CD14-positive monocyte (primary cell): Measurements from ENCODE around the gene KLHL14. TPM values are rescaled to one million over a fixed set of nuclear protein-coding genes. Genes with fewer than 3 reads are reported as not detected.
A peak's percentile ranks its signal among the peaks of the same experiment; 100 is the strongest.

Experiments used
- DNase-seq, 3 donors: peaks; one replicate each; pipeline ENCODE4 v3.0.0-alpha.2; 2011 to 2022
- H2AFZ ChIP-seq: 2 replicates; pipeline ENCODE4 v1.6.0; 2012; ENCODE audit warnings: mild to moderate bottlenecking, low read depth, low read length, inconsistent platforms; ENCODE audit not compliant: insufficient read depth, poor library complexity, severe bottlenecking
- H3K27ac ChIP-seq, 2 donors: 1 replicate in 1 of 2; 2 replicates in 1 of 2; pipeline ENCODE4 v1.5.1; 2012 to 2013; ENCODE audit warnings: low read length in 2 of 2, control low read depth in 1 of 2, inconsistent platforms in 1 of 2, low read depth in 1 of 2, mild to moderate bottlenecking in 1 of 2
- H3K27me3 ChIP-seq, 2 donors: one replicate each; pipeline versions ENCODE4 v1.6.0 to v1.6.1; 2011 to 2013; ENCODE audit warnings: low read length in 2 of 2; ENCODE audit not compliant: control insufficient read depth in 2 of 2, insufficient read depth in 2 of 2
- H3K36me3 ChIP-seq, 2 donors: replicated peaks in 1 of 2; 1 replicate in 1 of 2; 2 replicates in 1 of 2; pipeline versions ENCODE4 v1.5.1 to v1.6.1; 2012 to 2013; ENCODE audit warnings: low read length in 2 of 2, control low read depth in 1 of 2, inconsistent platforms in 1 of 2, mild to moderate bottlenecking in 1 of 2; ENCODE audit not compliant: insufficient read depth in 2 of 2, control insufficient read depth in 1 of 2
- H3K4me1 ChIP-seq, 2 donors: 1 replicate in 1 of 2; 2 replicates in 1 of 2; pipeline versions ENCODE4 v1.5.1 to v1.6.1; 2012 to 2013; ENCODE audit warnings: low read length in 2 of 2, control low read depth in 1 of 2, inconsistent platforms in 1 of 2, mild to moderate bottlenecking in 1 of 2, moderate library complexity in 1 of 2; ENCODE audit not compliant: insufficient read depth in 2 of 2, control insufficient read depth in 1 of 2
- H3K4me2 ChIP-seq: replicated peaks from 2 replicates; pipeline ENCODE3; 2012; ENCODE audit warnings: low read length, moderate library complexity, mild to moderate bottlenecking; ENCODE audit not compliant: poor library complexity, severe bottlenecking; ENCODE audit errors: extremely low read depth
- H3K4me3 ChIP-seq, 3 experiments: fragments of 200-600 bp in 1 of 3; sonication (generic) in 1 of 3; replicated peaks in 1 of 3; 1 replicate in 2 of 3; 2 replicates in 1 of 3; pipeline ENCODE4 v1.5.1; 2011 to 2013; ENCODE audit warnings: low read length in 3 of 3, mild to moderate bottlenecking in 3 of 3, control low read depth in 2 of 3, low read depth in 2 of 3, inconsistent platforms in 1 of 3, moderate library complexity in 1 of 3
- H3K79me2 ChIP-seq: 2 replicates; pipeline ENCODE4 v1.6.0; 2012; ENCODE audit warnings: mild to moderate bottlenecking, control low read depth, inconsistent platforms, low read length, moderate library complexity; ENCODE audit not compliant: insufficient read depth
- H3K9ac ChIP-seq: 2 replicates; pipeline ENCODE4 v1.6.0; 2017; ENCODE audit warnings: low read length, mild to moderate bottlenecking; ENCODE audit not compliant: insufficient read depth, poor library complexity, severe bottlenecking
- H3K9me3 ChIP-seq, 2 donors: replicated peaks in 1 of 2; 1 replicate in 1 of 2; 2 replicates in 1 of 2; pipeline versions ENCODE4 v1.5.1 to v1.6.1; 2012 to 2013; ENCODE audit warnings: low read length in 2 of 2, control low read depth in 1 of 2; ENCODE audit not compliant: control insufficient read depth in 1 of 2, insufficient read depth in 1 of 2
- H4K20me1 ChIP-seq: 2 replicates; pipeline ENCODE4 v1.6.0; 2012; ENCODE audit warnings: mild to moderate bottlenecking, low read length, control low read depth, moderate library complexity; ENCODE audit not compliant: insufficient read depth
- H3K27ac Mint-ChIP-seq, 7 donors: one replicate each; pipeline ENCODE4 v1.8.0; 2020; ENCODE audit warnings: mild to moderate bottlenecking in 7 of 7, mixed read lengths in 7 of 7, moderate library complexity in 6 of 7, inconsistent platforms in 2 of 7
- H3K27me3 Mint-ChIP-seq, 3 donors: one replicate each; pipeline ENCODE4 v1.8.0; 2021 to 2022; ENCODE audit warnings: low read depth in 3 of 3, mild to moderate bottlenecking in 3 of 3, mixed read lengths in 3 of 3, moderate library complexity in 3 of 3, inconsistent platforms in 1 of 3
- H3K36me3 Mint-ChIP-seq, 2 donors: one replicate each; pipeline ENCODE4 v1.8.0; 2020; ENCODE audit warnings: mixed read lengths in 2 of 2, inconsistent platforms in 1 of 2, mild to moderate bottlenecking in 1 of 2
- H3K4me1 Mint-ChIP-seq: one replicate; pipeline ENCODE4 v1.8.0; 2020; ENCODE audit warnings: mild to moderate bottlenecking, mixed read lengths
- H3K4me3 Mint-ChIP-seq, 2 donors: one replicate each; pipeline ENCODE4 v1.8.0; 2020; ENCODE audit warnings: mild to moderate bottlenecking in 2 of 2, mixed read lengths in 2 of 2, moderate library complexity in 1 of 2
- H3K9me3 Mint-ChIP-seq, 7 donors: one replicate each; pipeline ENCODE4 v1.8.0; 2020 to 2022; ENCODE audit warnings: mixed read lengths in 7 of 7, mild to moderate bottlenecking in 6 of 7, moderate library complexity in 6 of 7, inconsistent platforms in 2 of 7
- WGBS: methylation state at CpG from one replicate; pipeline ENCODE4 v1.1.5; 2013; ENCODE audit warnings: missing lambda C conversion rate; ENCODE audit not compliant: insufficient coverage; 5-methylcytosine and 5-hydroxymethylcytosine counted together
- intact Hi-C, 2 donors: fragments of 100-400 bp; cut with micrococcal nuclease; formaldehyde crosslinking; loops; one replicate each; pipeline versions ENCODE4 v1.15.0 to v1.15.1; 2023
- polyA plus RNA-seq, 3 donors: library from polyadenylated mRNA; depleted of rRNA in 1 of 3; unstranded in 2 of 3; stranded (reverse) in 1 of 3; fragments of 300-500 nt in 2 of 3; fragments of >200 nt in 1 of 3; fragmentation: Illumina TruSeq in 2 of 3; gene quantifications; 1 replicate in 2 of 3; 2 replicates in 1 of 3; pipeline ENCODE4 v1.2.3, GENCODE V29; 2012 to 2021
- TF ChIP-seq, protein P1 (sequence below): fragments of 200-600 bp; IDR thresholded peaks from one replicate; pipeline ENCODE4 v1.8.0; 2022; ENCODE audit warnings: antibody characterized with exemption, mild to moderate bottlenecking

KLHL14 gene
- polyA plus RNA-seq, 3 donors: 0.08 TPM; not detected in 2

DNA sequence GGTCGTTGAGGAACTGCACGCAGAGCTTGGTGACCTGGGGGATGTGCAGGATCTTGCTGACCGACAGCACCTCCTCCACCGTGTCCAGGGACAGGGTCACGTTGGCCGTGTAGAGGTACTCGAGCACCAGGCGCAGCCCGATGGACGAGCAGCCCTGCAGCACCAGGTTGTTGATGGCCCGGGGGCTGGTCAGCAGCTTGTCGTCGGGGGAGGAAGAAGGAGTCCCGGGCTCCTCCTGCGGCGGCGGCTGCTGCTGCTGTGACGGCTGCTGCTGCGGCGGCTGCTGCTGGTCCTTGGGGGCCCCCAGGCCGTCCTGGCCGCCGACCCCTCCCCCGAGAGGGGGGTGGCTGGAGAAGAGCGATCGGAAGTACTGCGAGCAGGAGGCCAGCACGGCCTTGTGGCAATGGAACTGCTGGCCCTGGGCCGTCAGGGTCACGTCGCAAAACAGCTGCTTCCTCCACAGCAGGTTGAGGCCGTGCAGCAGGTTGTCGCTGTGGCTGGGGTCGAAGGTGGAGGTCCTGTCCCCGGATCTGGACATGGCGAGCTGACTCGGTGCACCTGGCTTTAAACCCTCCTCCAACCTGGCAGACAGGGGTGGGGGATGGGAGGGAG, 2.7 kb downstream of the KLHL14 start:
- intact Hi-C loops: no loop called here
- Histone ChIP-seq H3K36me3 (no peaks in the 10 kb centered on the region), H2AFZ (no peak overlapping the region), H3K27me3 (peaks cover 45 to 74% of the 10 kb centered on the region in 2 donors), H3K27ac (no peak overlapping the region), H3K79me2 (no peaks in the 10 kb centered on the region), H3K9me3 (peaks cover 0 to 8% of the 10 kb centered on the region in 2 donors), H3K4me3 (no peak overlapping the region), H3K9ac (no peak overlapping the region), H3K4me1 (no peaks in the 10 kb centered on the region), H3K4me2 (no peak overlapping the region), H4K20me1 (no peaks in the 10 kb centered on the region)
- H3K36me3 Mint-ChIP-seq: no peaks in the 10 kb centered on the region
- H3K4me3 Mint-ChIP-seq: peak overlapping the region; percentile 62 to 77
- H3K27me3 Mint-ChIP-seq: peaks cover 58 to 67% (median 65%) of the 10 kb centered on the region in 3 donors
- DNase-seq: no peak
- WGBS: under 1% methylated on average over 32 of the region's 37 CpGs
- TF ChIP-seq, protein P1, sequence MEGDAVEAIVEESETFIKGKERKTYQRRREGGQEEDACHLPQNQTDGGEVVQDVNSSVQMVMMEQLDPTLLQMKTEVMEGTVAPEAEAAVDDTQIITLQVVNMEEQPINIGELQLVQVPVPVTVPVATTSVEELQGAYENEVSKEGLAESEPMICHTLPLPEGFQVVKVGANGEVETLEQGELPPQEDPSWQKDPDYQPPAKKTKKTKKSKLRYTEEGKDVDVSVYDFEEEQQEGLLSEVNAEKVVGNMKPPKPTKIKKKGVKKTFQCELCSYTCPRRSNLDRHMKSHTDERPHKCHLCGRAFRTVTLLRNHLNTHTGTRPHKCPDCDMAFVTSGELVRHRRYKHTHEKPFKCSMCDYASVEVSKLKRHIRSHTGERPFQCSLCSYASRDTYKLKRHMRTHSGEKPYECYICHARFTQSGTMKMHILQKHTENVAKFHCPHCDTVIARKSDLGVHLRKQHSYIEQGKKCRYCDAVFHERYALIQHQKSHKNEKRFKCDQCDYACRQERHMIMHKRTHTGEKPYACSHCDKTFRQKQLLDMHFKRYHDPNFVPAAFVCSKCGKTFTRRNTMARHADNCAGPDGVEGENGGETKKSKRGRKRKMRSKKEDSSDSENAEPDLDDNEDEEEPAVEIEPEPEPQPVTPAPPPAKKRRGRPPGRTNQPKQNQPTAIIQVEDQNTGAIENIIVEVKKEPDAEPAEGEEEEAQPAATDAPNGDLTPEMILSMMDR: no peak
- H3K4me1 Mint-ChIP-seq: no peaks in the 10 kb centered on the region
- H3K9me3 Mint-ChIP-seq: peaks cover 0 to 9% (median 7%) of the 10 kb centered on the region in 7 donors
- no peak overlapping the region for H3K27ac Mint-ChIP-seq

DNA sequence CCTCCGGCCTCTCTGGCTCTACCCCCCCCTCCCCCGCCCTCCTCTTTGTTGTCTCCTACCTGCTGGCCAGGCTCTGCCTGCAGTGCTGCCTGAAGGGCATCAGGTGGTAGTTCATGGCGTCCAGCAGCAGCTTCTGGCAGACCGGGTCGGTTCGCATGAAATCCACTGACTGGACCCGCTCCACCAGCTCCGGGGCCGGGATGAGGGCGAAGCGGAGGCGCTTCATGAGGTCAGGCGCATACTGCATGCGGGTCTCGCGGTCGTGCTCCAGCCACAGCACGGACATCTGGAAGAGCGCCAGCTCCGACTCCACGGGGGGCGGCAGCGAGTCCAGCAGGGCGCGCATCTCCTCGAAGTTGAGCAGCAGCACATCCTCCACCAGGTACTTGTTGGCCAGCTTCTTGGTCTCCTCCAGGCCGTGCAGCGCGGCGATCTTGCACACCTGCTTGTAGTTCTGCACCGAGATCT, 3.2 kb downstream of the KLHL14 start:
- no peaks in the 10 kb centered on the region for H3K79me2 ChIP-seq
- TF ChIP-seq, protein P1: no peak
- H3K4me2 ChIP-seq: no peak overlapping the region
- no peak overlapping the region for H2AFZ ChIP-seq
- peak overlapping the region; percentile 62 to 77 for H3K4me3 Mint-ChIP-seq
- H3K9me3 ChIP-seq: peaks cover 0 to 8% of the 10 kb centered on the region in 2 donors
- no peaks in the 10 kb centered on the region for H4K20me1 ChIP-seq
- no peak overlapping the region for H3K4me3 ChIP-seq
- peaks cover 44 to 77% of the 10 kb centered on the region in 2 donors for H3K27me3 ChIP-seq
- no peaks in the 10 kb centered on the region for H3K36me3 Mint-ChIP-seq
- no peaks in the 10 kb centered on the region for H3K4me1 ChIP-seq
- H3K9ac ChIP-seq: no peak overlapping the region
- H3K27ac Mint-ChIP-seq: no peak overlapping the region
- WGBS: 2% methylated on average over 29 of the region's 31 CpGs
- no peak overlapping the region for H3K27ac ChIP-seq
- H3K4me1 Mint-ChIP-seq: no peaks in the 10 kb centered on the region
- no peaks in the 10 kb centered on the region for H3K36me3 ChIP-seq
- H3K9me3 Mint-ChIP-seq: peaks cover 0 to 9% (median 6%) of the 10 kb centered on the region in 7 donors
- H3K27me3 Mint-ChIP-seq: peaks cover 58 to 65% (median 63%) of the 10 kb centered on the region in 3 donors
- no peak for DNase-seq
- intact Hi-C loops: no loop called here
